Left cardiac atrium (tissue), 4 donors: ENCODE measurements around the gene LCN15. TPM values are rescaled to one million over a fixed set of nuclear protein-coding genes. Genes with fewer than 3 reads are reported as not detected.
"Not testable (repeated sequence)": the region's sequence is repeated elsewhere in the genome, so short reads cannot be mapped to it uniquely, and the experiment has no call there.

Experiments
- ATAC-seq, 2 donors: fragments of 200-7000 bp; cut with Tn5 transposase; one replicate each; pipeline ENCODE4 v1.9.1; 2020; ENCODE audit warnings: mild to moderate bottlenecking in 2 of 2, moderate library complexity in 2 of 2
- DNase-seq: peaks from one replicate; pipeline ENCODE4 v3.0.0-alpha.2; 2020
- intact Hi-C, 2 donors: fragments of 100-400 bp; cut with DNase I; formaldehyde crosslinking; loops; one replicate each; pipeline versions ENCODE4 v1.14.1 to v1.15.1; 2022 to 2023
- long read RNA-seq: library from polyadenylated mRNA; unstranded; transcript quantifications from one replicate; pipeline ENCODE4 v2.0.0, GENCODE V29; 2021
- total RNA-seq, 2 donors: library from RNA; stranded (reverse); fragmentation: NEBNext Ultra II Directional; extraction: Animal tissue kit (Norgen Biotek cat#: 25700); gene quantifications; one replicate each; pipeline ENCODE4 v1.2.1, GENCODE V29; 2021
- donor health status: DM: no; HTN: yes; CAD: no.
- donor health status: DM: no; HTN: yes; CAD: no; lungs with severe emphysema.
- donor health status: DM: yes; HTN: yes; CAD: no.
- donor health status: Dilated cardiomyopathy.

LCN15 gene, protein sequence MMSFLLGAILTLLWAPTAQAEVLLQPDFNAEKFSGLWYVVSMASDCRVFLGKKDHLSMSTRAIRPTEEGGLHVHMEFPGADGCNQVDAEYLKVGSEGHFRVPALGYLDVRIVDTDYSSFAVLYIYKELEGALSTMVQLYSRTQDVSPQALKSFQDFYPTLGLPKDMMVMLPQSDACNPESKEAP
- total RNA-seq: 1 to 10 TPM in 1 of 2 donors, under 1 TPM in 1; 0.41 to 1.1 TPM
- long read RNA-seq: 0 reads

GRCh38 chr9:136764301-136764891, at the start of gene LCN15:
TSS of gene LCN15 (minus strand) at chr9:136764518. CDS start at chr9:136764488, 30 bp downstream.
- ATAC-seq: no peak
- intact Hi-C loops: no loop called here
- DNase-seq: no peak

GRCh38 chr9:136808806-136809158, 44.5 kb upstream of the LCN15 start:
- ATAC-seq: no peak
- intact Hi-C loops: no loop called here
- DNase-seq: no peak

DNA sequence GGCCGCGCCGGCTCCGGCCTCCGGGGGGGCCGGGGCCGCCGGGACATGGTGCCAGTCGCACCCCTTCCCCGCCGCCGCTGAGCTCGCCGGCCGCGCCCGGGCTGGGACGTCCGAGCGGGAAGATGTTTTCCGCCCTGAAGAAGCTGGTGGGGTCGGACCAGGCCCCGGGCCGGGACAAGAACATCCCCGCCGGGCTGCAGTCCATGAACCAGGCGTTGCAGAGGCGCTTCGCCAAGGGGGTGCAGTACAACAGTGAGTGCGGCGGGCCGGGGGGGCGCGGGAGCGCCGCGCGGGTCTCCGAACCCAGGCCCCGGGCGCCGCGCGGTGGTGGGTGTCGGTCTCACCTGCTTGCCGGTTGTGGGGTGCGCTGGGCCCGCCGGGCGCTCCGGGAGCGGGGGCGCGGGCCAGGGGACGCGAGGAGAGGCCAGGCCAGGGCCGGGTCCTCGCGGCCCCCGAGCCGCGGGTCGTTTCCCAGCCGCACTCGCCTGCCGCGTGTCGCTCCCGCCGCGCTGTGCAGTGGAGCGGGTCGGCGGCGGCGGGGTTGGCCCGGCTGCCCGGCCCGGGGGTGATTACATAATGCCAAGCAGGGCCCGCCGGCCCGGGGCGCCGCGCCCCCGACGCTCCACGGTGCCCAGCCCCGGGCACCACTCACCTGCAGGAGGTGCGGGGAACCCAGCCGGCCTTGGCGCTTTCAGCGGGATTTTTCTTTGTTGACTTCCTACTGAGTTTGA, 43.9 kb upstream of the LCN15 start:
- ATAC-seq: peak; percentile 17 to 23
- intact Hi-C loops: no loop called here
- no peak for DNase-seq

DNA sequence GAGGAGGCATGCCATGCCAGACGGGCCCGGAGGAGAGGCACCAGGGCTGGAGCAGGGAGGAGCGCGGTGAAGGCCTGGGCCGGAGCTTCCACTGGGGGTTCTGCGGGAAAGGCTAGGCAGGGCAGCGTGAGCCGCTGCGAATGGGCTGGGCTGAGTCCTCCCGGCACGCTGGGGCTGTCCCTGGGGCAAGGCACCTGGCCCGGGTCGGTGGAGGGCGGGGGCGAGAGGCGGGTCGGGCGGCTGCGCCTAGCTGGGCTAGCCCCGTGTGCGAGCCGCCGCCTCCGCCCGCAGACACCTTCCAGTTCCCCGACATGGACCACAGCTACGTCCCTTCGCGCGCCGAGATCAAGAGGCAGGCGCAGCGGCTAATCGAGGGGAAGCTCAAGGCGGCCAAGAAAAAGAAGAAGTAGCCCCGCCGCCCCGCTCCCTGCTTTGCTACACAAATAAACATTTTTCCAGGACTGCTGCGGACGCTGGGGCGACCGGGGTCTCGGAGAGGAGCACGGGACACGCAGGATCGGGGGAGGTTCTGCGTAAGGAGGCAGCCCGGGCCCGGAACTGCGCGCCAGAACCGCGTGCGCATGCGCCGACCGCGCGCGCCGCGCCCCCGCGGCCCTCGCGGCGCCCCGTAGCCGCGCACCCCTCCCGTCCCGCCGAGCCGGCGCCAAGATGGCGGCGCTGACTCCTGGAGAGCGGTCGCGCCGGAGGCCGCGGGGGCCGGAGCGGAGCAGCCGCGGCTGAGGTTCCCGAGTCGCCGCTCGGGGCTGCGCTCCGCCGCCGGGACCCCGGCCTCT, 43.2 kb upstream of the LCN15 start, which contains the start of gene RABL6:
Gene RABL6 (plus strand): TSS at position 668 of the 794 bp plus-strand sequence. CDS start 249 bp downstream, outside the sequence.
- DNase-seq (peak; percentile 85), ATAC-seq (peak; percentile 92 to 95)
- intact Hi-C loops: no loop called here

- intact Hi-C loops: no loop called here
- ATAC-seq (peak in 1 of 2 donors; percentile 2), DNase-seq (peak; percentile 20)
These were observed 42.4 kb upstream of the LCN15 start for GRCh38 chr9:136806631-136807201.

DNA sequence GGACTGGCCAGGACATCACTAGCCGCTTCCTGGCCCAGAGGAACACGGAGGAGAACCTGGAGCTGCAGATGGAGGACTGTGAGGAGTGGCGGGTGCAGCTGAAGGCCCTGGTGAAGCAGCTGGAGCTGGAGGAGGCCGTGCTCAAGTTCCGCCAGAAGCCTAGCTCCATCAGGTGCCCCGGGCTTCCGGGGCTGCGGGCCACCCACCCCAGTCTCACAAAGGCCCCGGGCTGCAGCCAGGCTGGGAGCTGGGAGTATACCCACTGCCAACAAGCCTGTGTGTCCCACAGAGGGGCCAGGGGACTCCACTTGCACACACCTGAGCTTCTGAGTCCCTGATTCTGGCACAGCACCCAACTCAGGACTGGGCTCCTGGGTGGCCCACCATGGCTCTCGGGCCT, 41.7 kb upstream of the LCN15 start:
- no peak for DNase-seq
- intact Hi-C loops: no loop called here
- ATAC-seq: no peak

GRCh38 chr9:136805207-136805740, 41.0 kb upstream of the LCN15 start:
- no peak for DNase-seq
- intact Hi-C loops: no loop called here
- no peak for ATAC-seq

DNA sequence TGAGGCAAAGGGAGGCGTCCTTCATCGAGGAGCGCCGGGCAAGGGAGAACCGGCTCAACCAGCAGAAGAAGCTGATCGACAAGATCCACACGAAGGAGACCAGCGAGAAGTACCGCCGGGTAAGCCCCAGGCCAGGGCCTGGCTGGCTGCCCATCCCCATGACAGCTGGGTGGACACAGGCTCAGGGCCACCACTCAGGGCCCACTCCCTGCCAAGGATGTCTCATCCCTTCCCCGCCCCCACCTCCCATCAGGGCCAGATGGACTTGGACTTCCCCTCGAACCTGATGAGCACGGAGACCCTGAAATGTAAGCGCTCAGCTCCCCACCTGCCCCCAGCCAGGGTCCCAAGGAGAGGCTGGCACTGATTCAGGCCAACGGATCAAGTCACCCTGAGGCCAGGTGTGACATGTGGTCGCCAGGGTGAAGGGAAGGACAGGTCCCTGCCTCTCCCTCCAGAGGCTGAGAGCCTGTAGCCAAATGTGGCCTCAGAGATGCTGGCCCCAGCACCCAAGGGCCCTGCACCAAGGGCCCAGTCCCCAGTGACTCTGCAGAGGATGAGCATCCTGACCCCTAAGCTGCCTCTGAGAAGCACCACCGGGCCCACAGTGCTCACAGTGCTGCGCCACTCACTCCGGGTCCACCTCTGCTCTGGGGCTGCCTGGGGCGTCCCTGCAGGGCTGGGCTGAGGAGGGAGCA, 40.3 kb upstream of the LCN15 start:
- intact Hi-C loops: no loop called here
- ATAC-seq: no peak
- DNase-seq: no peak

- ATAC-seq (no peak), DNase-seq (no peak)
- intact Hi-C loops: no loop called here
These were observed 39.5 kb upstream of the LCN15 start for GRCh38 chr9:136803551-136804508.

- intact Hi-C loops, ATAC-seq, DNase-seq: not testable (repeated sequence)
These were observed 38.8 kb upstream of the LCN15 start for GRCh38 chr9:136803009-136803550.

- no peak for ATAC-seq
- intact Hi-C loops: no loop called here
- no peak for DNase-seq
These were observed 38.0 kb upstream of the LCN15 start for GRCh38 chr9:136802321-136802720.

DNA sequence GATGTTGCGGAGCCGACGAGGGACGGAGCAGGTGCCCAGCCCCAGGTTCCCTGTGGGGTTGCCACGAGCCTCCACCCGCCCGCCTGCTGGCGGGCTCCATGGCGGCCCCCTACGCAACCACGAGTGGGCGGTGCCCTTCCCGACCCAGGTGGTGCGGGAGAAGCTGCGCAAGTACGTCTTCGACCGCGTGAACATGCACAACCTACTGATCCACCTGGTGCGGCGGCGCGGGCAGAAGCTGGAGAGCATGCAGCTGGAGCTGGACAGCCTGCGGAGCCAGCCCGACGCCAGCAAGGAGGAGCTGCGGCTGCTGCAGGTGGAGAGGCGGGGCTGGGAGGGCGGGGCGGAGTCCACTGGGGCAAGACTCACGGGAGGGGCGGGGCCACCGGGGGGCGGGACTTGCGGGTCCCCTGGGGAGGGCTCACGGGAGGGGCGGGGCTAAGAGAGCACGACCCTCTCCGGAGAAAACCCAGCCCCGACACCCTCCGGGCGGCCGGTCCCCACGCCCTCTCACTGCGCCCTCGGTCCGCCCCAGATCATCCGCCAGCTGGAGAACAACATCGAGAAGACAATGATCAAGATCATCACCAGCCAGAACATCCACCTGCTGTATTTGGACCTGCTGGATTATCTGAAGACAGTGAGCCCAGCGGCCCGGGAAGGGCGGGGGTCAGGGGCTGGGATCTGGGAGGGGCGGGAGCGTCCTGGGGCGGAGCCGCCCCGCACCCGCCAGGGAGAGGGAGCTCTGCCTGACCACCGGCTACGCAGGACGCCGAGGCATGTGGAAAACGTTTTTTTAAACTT, 35.7 kb upstream of the LCN15 start:
- intact Hi-C loops: loop anchor here in 1 of 2 donors (10.0 kb wide), 1 partner anchor 45 kb away; the partner anchor contains the start of genes AJM1 and PHPT1
- DNase-seq: peak; percentile 86
- ATAC-seq: peak; percentile 83 to 88

DNA sequence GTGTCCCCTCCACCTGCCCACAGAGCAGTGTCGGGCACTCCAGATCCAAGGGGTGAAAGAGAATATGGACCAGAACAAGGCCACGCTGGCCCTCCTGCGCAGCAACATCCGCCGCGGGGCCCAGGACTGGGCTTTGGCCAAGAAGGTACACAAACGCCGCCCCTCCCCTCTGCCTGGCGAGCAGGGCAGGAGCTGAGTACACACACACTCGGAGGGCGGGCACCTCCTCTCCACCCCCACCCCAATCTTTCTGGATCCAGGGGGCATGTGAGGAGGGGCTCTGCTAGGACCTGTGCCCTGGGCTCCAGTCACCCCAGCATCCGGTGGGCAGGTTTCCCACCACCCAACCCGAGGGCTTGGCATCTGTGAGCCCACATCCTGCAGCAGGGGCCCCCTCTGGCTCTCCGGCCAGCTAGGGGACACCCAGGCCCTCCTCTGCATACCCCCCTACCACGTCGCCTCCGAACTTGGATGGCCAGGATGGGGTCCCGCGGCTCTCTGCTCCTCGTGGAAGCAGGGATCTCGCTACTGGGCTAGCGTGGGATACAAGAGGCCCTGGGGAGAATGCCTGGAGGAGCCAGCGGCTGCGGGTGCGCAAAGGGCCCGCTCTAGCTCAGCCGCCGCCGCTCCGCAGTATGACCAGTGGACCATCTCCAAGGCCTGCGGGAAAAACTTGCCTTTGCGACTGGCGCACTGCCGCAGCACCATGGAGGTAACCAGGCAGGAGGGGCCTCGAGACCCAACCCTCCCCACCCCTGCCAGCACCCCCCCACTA, 34.9 kb upstream of the LCN15 start:
- peak; percentile 4 to 6 for ATAC-seq
- no peak for DNase-seq

DNA sequence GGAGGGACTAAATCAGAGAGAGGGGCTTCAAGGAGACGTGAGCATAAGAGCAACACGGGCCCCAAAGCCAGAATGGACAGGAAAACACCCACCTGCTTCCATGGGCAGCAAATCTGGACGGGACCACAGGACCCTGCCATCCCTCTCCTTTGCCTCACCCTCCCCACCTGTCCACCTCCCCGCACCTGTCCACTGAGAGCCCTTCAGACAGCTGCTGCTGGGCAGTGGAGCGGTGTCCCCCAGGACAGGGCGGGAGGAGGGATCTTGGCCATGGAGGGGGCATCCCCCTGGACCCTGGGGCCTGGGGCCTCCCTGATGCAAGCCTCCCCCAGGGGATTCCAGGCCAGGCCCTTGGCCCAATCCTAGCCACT, 34.4 kb upstream of the LCN15 start:
- intact Hi-C loops: loop anchor here in 1 of 2 donors (10.0 kb wide), 1 partner anchor 46 kb away; the partner anchor contains the start of genes AJM1 and PHPT1
- DNase-seq (no peak), ATAC-seq (no peak)

More for the DNA sequence above, 34.9 kb upstream of the LCN15 start:
- intact Hi-C loops: loop anchor here in 1 of 2 donors (10.0 kb wide), 1 partner anchor 46 kb away; the partner anchor contains the start of genes AJM1 and PHPT1

DNA sequence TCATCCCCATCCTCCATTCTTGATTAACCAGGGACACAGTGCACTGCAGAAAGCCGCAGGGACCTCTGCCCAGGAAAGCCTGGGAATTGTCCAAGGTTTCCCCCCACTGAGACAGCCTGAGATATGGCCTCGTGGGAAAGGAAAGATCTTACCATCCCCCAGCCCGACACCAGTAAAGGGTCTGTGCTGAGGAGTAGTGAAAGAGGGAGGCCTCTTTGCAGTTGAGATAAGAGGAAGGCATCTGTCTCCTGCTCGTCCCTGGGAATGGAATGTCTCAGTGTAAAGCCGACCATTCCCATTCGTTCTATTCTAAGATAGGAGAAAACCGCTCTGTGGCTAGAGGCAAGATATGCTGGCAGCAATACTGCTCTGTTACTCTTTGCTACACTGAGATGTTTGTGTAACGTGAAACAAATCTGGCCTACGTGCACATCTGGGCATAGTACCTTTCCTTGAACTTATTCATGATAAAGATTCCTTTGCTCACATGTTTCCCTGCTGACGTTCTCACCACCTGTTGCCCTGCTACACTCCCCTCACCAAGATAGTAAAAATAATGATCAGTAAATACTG, 32.5 kb upstream of the LCN15 start:
- not testable (repeated sequence) for ATAC-seq, DNase-seq
- intact Hi-C loops: loop anchor here in 1 of 2 donors (10.0 kb wide), 1 partner anchor 48 kb away; the partner anchor contains the start of genes AJM1 and PHPT1
